ENCODE measurements around the gene FOSL2.

GRCh38 chr2:28437149-28437835 is 44.6 kb downstream of the FOSL2 start:
- no peak for TF ChIP-seq POLR2A (IDR thresholded peaks at IDR 0.05)
- no peak for TF ChIP-seq CTCF (IDR thresholded peaks at IDR 0.05)
- TF ChIP-seq POLR2AphosphoS5 (IDR thresholded peaks at IDR 0.05), result peak in 2 of 3 donors; percentile 14

Measured in breast epithelium (tissue), 3 donors.